GM04503 (cell line): Measurements from ENCODE around the gene PLEKHA6.

Source experiments
- DNase-seq: peaks from one replicate; pipeline ENCODE4 v3.0.0-alpha.2; 2012; ENCODE audit warnings: low read depth

PLEKHA6 gene

DNA sequence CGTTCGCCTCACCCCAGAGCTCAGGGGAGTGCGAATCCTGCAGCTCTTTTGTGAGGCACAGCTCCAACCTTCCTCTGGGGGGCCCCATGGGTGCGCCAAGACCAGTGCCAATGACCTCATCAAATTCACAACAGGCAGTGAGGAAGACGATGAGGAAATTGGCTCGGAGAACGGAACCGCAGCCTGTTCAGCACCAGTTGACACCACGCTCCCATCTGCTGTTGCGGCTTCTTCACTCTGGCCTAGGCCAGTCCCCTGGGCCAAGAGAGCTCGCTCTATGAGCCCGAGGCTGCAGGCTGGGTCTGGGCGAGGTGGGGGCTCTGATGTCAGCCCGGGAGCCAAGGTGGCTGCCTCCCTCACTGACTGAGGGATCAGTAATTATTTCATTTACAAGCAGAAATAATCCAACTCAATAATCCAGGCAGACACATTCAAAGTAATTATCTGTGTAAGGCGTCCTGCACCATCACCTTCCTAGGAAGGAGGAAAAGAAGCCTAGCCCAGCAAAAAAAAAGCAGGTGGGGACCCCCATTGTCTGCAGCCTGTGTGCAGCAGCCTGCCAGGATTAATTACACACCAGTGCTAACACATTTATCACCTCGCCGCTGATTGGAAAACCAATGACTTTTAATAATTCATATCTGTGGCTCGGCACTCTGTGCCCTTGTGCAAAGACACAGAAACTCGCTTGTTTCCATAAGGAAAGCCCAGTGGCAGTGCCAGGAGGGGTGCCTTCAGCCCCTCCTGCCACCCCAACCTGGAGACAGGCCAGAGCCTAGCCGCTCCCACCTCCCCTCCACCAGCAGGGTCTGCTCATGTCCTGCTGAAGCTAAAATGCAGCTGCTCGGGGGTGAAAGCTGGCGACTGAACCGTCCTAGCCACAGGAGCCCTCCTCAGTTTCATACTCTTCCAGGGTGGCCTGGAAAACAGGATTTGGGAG is 1.9 kb downstream of the PLEKHA6 start:
- DNase-seq: no peak

DNA sequence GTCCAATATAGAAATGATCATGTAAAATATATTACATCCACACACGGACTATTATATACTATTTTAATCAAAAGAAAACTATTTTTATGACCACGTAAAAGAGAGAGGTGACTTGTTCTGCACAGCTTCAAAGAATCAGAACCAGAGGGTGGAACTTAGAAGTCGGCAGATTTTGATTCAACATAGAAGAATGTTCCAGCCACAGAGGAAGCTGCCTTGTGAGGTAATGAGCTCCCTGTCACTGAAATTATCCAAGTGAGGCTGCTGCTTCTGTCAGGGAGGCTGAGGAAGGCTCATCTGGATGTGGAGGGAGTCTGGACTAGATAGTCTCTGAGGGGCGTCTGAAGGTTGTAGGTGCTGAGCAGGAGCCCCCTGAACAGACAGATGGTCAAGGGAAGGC is 2.7 kb downstream of the PLEKHA6 start:
- DNase-seq: no peak

DNA sequence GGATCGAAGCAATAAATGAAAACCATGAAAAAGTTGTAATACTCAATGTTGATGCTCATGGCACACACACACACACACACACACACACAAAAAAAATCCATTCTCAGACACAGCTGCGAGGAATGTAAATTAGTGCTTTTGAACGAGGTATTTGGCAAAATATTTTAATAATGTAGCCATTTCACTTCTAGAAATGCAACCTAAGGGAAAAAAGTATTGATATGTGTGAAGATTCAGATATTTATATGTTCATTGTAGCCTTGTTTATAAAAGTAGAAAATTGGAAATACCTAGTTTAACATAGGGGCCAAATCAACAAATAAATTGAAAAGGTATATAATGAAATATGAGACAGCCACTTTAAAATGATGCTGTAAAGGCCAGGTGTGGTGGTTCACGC is 3.8 kb downstream of the PLEKHA6 start:
- DNase-seq: no peak

DNA sequence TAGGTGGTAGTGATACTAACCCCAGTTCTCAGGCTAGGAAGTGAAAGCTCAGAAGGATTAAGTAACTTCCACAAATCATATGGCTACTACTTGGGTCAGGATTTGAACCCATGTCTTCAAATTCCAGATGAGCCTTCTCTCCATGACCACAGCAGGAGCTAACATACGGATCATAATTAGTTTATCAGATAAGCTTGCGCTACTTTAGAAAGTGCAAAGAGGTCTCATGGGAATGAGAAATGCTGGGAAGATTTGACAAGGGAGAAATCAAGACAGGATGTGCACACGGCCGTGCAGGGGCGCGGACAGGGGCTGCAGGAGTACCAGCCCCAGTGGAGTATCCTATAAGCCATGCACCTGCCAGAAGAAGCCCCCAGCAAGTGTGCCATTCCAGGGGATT is 5.2 kb downstream of the PLEKHA6 start:
- DNase-seq: no peak

DNA sequence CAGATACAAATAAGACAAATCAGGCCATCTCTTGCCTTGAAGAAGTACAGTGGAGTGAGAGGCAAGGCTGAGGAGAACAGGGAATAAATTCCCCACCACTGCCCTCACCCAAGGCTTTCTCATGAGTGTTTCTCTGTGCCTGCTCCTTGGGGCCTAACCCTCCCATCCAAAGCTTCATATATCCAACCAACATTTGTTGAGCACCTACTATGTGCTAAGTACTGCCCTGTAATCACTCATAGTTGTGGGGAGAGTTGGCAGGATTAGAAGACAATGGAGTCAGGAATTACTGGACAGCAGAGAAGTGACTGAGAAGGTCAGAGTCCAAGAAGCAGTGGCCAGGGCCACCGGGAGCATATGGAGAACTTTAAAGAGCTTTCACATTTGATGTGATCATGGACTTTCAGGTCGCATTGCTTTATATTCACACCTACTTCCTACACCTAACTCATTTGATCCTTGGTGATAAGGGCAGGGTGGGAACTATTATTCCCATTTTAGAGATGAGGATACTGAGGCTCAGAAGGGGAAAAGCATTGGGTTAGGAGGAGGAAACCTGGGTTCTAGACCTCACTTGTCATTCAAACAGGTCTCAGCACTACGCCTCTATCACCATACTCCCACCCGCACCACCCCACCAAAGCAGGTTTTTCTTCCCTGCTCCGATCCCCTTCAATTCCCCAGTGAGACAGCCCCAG is 6.4 kb downstream of the PLEKHA6 start:
- no peak for DNase-seq

DNA sequence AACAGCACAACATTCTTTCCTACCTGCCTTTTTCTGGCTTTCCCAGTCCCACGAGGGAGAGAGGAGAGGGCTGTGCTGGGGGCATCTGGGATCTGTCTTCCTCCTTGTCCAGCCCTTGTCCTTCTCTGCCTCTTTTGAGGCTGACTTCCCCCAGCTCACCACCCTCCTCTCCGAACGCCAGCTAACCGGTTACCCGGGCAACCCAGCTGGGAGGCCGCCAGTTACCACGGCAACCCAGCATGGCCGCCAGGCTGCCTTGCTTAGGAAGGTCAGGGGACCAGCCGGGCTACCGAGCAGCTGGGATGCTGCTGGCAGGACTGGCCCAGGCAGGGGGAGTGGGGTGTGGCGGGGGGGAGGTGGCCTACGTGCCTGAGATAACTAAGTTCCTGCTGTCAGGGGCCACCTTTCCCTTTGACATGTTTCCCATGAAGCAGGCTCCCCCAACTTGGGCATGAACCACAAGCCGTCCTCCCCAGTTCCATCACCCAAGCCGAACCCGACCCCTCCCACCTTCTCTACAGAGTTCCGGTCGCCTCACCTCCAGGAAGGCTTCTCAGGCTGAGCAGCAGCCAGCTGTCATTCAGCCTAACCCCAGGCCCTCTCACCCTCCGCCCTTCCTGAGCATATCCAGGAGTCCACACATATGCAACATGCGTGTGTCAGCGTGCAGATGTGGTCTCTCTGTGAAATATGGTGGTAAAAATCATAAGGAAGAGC is 8.7 kb downstream of the PLEKHA6 start:
- no peak for DNase-seq

DNA sequence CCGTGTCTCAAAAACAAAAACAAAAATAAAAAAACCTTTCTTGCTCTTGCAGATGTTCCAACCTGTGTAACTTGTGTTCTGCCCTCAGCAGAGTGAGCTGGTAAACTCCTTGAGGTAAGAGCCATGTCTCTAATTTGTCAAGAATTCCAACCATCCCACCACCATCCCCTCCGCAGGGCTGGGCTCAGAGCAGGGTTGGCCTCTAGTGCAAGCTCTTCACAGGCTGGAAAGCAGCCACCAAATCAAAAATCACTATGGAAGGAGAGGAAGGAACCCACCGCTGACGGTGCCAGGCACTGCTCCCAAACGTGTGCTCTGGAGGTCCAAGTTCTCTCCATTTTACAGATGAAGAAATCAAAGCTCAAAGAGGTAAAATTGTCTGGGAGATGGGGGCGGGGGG is 9.4 kb downstream of the PLEKHA6 start:
- no peak for DNase-seq

DNA sequence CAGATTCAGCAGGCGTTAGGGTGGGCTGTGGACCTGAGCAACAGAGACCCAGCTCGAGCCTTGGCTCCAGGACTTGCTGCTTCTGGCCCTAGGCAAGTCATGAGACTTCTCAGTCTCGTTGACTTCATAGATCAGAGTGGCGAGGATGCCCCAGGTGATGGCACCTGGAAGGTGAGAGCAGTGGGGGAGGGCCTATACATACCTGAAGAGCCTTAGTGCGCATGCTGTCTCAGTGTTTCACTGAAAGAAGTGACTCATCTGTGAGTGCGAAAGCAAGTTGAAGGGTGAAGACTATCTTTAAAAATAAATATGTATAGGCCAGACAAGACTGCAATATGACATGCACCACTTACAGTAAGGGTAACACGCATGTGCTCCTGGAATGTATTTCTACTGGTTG is 10.1 kb downstream of the PLEKHA6 start:
- no peak for DNase-seq

DNA sequence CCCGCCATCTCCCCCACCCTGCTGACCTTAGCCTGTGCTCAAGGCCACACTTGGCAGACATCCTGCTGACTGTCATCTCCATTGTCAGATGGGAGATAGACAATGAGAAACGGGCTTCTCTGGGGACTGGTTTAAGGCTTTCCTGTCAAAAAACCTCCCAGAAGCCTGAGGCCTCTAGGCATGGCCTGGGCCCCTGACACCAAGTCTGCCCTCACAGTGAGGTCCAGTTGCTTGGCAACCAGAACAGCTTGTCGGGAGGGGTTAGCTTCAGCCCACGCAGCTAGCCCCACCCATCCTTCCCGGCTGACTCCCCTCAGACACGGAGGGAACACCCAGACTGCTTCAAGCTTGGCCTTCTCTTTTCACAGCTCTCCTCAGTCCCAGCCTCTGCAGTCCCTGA is 11.0 kb downstream of the PLEKHA6 start:
- DNase-seq: no peak

DNA sequence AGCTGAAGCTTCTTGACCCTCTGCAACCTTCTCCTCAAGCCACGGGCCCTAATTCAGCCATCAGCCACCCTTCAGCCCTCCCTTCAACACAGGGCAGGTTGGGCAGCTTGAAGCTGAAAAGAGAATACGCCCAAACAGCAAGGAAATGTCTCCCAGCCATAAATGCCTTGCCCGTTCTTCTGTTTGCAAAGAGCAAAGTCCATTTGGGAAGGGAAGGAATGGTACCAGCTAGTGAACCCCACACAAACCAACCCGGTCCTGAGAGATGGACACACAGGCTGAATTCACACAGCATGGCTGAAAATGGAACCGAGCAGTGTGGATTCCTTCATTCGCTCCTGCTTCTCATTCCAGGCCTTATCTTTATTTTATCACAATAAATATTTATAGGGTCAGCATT is 11.5 kb downstream of the PLEKHA6 start:
- no peak for DNase-seq

DNA sequence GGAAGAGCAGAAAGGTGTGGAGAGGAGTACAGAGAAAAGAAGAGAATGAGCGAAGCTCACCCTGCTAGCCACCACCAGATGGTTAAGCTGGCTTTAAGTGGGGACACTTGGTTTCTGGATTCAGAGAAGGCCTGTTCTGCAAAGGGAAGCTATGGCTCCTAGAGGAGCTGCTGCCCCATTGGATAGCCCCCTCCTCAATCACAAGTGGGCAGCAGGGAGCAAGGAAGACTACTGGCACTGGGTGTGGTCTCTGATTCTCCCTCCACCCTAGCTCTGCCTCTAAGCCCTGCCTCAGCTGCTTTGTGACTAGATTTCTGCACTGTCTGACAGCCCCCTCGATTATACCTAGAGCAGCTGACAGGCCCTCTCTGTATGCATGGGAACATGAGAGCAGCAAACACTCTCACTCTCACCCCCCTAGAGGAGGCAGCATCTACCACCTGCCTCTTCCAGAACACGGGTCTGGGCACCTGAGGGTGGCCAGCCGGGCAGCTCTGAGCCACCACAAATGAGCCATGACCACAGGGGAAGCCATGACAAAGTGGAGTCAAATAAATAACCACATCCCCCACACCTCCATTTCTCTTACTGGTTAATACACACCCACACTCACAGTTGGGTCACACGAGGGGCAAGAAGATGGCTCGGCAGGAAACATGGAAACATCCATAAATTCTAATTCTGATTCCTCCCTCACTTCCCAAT is 13.6 kb downstream of the PLEKHA6 start:
- no peak for DNase-seq

DNA sequence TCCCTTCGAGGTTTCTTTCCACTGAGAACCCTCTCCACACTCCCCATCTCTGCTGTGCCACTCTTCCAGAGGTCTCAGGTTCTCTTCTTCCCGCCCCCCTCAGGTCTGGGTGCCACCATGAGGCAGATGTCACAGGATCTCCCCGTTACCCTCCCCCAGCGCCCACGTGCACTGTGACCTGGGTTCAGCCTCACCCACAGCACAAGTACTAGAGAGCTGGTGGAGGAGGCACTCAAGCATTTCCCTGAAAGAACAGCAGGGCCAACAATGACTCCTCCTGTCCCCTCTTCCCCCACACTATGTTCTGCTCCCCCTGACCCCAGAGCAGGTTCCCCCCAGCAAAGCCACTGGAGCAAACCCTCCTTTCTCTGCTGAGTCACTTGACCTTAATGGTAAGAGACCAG is 14.3 kb downstream of the PLEKHA6 start:
- DNase-seq: no peak

DNA sequence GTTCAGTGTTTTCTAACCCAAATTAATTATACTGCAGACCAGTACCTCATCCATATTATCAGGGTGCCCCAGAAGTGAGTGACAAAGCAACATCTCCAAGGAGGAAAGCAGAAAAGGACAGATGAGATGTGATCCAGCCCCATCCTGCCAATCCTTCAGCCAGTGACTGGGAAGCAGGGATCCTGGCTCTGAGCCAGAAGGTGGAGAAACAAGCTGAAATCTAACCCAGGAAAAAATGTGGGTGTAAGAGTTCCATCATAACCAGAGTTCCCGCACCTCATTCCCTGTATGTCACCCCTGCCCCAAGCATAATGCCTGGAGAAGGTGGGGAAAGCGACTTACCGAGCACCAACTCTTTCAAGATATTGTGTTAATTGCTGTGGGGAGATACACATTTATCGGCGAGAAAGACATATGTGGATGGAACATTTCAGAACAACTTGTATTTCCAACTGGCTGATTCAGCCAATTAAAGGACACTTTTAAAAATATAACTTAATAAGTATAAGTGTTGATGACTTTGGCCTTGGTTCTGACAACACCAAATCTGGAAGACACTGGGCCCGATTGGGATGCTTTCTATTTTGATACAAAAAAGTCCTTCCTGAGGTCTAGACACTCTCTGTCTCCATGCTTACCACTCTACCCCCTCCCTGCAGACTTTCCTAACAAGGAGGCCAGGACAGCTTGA is 14.9 kb downstream of the PLEKHA6 start:
- no peak for DNase-seq

DNA sequence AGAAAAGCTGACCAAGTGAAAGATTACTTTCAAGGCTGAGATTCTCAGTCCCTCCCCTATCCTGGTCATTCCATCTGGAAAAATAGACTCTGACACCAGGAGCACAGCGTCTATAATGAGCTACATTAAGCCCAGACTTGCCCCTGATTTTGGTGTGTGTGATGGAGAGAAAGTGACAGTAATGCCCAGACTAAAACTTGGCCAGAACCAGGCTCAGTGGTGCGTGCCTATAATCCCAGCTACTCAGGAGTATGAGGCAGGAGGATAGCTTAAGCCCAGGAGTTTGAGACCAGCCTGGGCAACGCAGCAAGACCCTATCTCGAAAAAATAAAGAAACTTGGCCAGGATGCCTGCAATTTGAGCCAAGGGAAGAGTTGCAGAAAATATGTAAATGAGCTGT is 15.9 kb downstream of the PLEKHA6 start:
- no peak for DNase-seq

DNA sequence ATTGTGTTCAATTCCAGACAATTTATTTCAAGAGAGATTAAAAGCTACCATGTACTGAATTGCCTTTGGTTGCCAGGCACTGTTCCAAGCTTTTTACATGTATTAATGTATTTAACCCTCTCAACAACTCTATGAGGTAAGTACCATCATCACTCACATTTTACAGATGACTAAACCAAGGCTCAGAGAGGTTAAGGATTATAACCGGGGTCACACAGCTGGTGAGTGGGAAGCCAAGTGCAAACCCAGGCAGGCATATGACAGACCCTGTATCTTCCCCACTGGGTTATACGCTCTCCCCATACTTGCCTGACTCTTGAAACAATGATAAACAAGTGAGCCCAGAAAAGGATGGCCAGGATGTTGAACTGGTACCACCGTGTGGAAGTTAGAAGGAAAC is 16.5 kb downstream of the PLEKHA6 start:
- no peak for DNase-seq

DNA sequence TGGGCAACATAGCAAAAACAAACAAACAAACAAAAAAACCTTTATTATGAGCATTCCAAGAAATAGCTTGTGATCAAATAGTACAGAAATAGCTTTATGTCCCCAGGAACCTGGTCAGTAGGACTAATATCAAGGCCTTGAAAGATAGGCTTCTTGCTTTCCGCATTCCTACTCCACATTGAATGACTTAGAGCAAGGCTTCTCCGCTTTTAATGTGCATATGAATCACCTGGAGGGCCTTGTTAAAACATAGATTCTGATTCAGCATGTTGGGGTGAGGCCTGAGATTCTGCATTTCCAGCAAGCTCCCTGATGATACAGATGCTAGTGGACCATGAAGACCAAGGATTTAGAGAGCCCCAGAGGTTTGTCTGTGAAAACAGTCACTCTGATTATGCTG is 17.4 kb downstream of the PLEKHA6 start:
- no peak for DNase-seq

DNA sequence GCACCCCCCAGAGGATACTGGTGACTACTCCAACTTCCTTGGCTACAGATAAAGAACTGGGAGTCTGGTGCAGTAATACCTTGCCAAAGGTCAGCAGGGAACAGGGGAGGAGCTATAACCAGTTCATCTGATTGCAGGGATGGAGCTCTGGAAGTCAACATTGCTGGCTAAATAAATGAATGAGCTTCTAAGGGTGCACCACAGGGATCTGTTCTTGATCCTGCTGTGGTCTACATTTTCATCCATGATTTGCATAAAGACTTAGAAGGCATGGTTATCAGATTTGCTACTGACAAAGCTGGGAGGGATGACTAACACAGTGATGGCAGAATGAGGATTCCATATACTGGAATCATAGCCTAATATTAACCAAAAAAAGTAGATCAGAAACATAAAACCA is 18.3 kb downstream of the PLEKHA6 start:
- DNase-seq: no peak

DNA sequence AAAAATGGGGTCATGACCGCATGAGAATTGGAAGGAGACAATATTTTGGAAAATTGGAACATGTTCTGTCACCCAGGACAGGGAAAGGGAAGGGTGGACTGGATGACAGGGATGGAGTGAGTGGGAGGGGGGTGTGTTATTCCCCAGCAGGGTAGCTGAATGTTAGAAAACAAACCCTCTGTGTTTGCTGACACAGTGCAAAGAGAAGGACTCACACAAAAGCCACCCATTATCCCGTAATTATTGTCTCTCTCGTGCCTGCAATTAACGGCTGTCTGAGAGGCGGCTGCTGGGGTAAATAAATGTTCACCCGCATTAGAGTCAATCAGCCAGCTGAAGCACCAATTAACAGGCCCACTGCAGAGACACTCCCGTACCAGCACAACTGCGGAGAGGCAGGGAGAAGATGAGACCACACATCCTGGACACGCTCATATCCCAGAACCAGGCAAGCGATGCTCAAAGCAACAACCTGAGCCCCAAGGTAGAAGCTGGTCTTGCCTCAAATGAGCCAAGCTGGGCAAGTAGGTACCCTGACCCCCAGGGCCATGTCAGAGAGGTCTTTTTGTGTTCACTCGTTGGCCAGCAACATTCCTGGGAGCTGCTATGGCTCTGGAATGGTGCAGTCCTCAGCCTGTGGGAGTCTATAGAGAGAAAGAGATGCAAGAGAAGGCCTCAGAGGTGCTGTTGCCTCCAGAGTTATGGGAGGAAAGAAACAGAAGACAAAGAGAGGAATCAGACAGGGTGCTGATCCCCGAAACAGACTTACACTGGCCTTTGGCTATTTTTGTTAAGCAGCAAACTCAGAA is 19.4 kb downstream of the PLEKHA6 start:
- no peak for DNase-seq

DNA sequence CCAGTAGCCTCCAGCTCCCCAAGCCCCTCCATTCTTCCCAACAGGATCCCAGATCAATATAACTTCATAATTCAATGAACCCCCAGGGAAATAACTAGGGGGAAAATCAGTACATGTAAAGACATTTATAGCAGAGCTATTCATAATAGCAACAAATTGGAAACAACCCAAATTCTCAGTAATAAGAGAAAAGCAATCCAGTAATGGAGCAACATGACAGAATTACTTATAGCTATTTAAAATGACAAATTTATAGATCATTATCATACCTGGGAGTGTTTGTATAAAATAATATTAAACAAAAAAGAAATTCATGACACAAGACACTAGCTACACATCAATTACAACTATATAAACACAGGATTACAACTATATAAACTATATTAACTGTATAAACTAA is 20.2 kb downstream of the PLEKHA6 start:
- no peak for DNase-seq

DNA sequence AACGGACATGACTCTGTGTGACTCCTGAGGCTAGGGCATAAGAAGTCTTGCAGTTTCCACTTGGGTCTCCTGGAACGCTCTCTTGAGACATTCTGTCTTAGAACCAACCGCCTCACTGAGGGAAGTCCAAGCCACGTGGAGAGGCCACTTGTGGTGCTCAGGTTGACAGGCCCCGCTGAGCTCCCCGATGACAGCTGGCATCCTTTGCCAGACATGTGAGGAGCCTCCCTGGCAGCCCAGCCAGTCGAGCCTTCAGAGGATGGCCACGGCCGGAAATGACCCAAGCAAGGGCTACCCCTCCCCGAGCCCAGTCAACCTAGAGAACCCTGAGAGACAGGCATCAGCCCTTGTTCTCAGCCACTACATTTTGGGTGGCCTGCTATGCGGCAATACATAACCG is 20.7 kb downstream of the PLEKHA6 start:
- DNase-seq: no peak

DNA sequence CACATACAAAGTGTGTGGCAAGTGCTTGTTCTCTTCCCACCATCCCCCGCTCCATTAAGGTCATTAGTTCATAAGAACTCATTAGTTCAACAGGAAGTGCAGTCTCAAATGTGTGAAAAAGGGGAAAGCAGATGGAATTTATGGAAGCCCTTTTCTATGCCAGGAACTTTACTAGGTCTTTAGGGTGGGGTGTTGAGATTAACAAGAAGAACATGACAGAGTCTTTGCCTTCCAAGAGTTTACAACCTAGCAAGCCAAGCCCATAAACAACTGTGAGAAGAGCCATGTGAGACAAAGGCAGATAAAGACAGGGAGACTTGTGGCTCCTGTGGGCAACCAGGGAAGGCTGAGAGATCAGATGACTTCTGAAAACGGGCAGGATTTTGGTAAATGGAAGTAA is 21.4 kb downstream of the PLEKHA6 start:
- no peak for DNase-seq
